ENCODE measurements around the gene ETF1.
A peak's percentile ranks its signal among the peaks of the same experiment; 100 is the strongest.

Gene ETF1

DNA sequence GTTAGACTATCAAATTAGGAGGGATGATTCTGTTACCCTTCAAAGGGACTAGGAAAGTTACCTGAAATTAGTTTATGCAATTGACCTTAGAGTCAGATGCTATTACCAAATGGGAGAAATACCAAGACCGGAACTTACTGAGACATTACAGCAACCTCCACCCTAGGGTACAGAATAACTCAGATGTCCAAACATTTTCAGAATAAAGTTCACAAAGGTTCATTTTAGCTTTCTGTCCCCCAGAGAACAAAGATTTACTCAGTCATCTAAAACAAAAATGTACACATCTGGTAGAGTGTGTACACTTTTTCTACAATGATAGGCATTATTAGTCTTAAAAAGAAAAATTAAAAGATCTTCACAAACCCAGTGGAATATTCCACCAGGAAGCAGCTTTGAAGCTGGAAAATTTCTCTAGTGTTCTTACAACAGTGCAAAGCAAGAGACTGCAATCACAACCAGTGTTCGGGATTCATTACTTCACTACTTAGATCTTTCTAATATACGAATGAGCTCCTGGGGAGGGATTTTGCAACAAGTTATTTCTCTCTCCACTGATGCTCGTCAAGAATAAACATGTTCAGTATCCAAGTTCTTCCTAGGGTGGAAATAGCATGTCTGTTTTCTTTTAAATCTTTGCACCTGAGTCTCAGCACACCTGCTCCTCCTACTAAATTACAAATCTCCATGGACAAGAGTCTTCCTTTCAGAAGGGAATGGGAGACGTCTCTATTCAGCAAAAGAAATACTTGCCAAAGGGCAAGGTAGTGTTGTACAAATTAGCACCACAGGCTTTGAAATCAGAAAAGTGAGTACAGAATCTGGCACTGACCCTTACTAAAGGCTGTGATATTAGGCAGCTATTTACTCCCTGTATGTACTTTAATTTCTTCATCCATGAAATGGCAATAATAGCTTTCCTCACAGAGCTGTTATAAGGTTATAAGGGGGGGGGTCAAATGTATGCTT, 8.8 kb downstream of the ETF1 start:
- Histone ChIP-seq H3K27me3 (ENCODE audit: insufficient read depth, poor library complexity, severe bottlenecking) (no peaks in the 10 kb centered on the region), H3K4me3 (ENCODE audit: severe bottlenecking) (no peak overlapping the region), H3K36me3 (ENCODE audit: low read depth) (peaks cover 79% of the 10 kb centered on the region), H3K4me1 (ENCODE audit: insufficient read depth, poor library complexity, severe bottlenecking) (peaks cover 9% of the 10 kb centered on the region), H3K9me3 (ENCODE audit: severe bottlenecking) (no peaks in the 10 kb centered on the region), H3K27ac (ENCODE audit: poor library complexity, severe bottlenecking) (no peak overlapping the region)
- TF ChIP-seq, protein P1, sequence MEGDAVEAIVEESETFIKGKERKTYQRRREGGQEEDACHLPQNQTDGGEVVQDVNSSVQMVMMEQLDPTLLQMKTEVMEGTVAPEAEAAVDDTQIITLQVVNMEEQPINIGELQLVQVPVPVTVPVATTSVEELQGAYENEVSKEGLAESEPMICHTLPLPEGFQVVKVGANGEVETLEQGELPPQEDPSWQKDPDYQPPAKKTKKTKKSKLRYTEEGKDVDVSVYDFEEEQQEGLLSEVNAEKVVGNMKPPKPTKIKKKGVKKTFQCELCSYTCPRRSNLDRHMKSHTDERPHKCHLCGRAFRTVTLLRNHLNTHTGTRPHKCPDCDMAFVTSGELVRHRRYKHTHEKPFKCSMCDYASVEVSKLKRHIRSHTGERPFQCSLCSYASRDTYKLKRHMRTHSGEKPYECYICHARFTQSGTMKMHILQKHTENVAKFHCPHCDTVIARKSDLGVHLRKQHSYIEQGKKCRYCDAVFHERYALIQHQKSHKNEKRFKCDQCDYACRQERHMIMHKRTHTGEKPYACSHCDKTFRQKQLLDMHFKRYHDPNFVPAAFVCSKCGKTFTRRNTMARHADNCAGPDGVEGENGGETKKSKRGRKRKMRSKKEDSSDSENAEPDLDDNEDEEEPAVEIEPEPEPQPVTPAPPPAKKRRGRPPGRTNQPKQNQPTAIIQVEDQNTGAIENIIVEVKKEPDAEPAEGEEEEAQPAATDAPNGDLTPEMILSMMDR (IDR thresholded peaks at IDR 0.05; ENCODE audit: poor library complexity, severe bottlenecking): no peak
- DNase-seq (ENCODE audit: low spot score) (no peak), ATAC-seq (ENCODE audit: low read depth) (no peak)

GRCh38 chr5:138529812-138530211, 13.2 kb downstream of the ETF1 start:
- H3K27ac ChIP-seq (ENCODE audit: poor library complexity, severe bottlenecking): no peak overlapping the region
- DNase-seq (ENCODE audit: low spot score): no peak

GRCh38 chr5:138528744-138529469, 14.1 kb downstream of the ETF1 start:
- H3K9me3 ChIP-seq (ENCODE audit: severe bottlenecking): no peaks in the 10 kb centered on the region
- DNase-seq (ENCODE audit: low spot score) (no peak), ATAC-seq (ENCODE audit: low read depth) (no peak)
- H3K4me3 ChIP-seq (ENCODE audit: severe bottlenecking): no peak overlapping the region
- peak overlapping the region; percentile 20 for H3K27ac ChIP-seq (ENCODE audit: poor library complexity, severe bottlenecking)
- no peaks in the 10 kb centered on the region for H3K27me3 ChIP-seq (ENCODE audit: insufficient read depth, poor library complexity, severe bottlenecking)
- H3K36me3 ChIP-seq (ENCODE audit: low read depth): peaks cover 77% of the 10 kb centered on the region
- peaks cover 20% of the 10 kb centered on the region for H3K4me1 ChIP-seq (ENCODE audit: insufficient read depth, poor library complexity, severe bottlenecking)
- TF ChIP-seq, protein P1 (IDR thresholded peaks at IDR 0.05; ENCODE audit: poor library complexity, severe bottlenecking): no peak

More at GRCh38 chr5:138529812-138530211, 13.2 kb downstream of the ETF1 start:
- no peak overlapping the region for H3K4me3 ChIP-seq (ENCODE audit: severe bottlenecking)
- H3K9me3 ChIP-seq (ENCODE audit: severe bottlenecking): no peaks in the 10 kb centered on the region
- TF ChIP-seq, protein P1 (IDR thresholded peaks at IDR 0.05; ENCODE audit: poor library complexity, severe bottlenecking): no peak
- H3K27me3 ChIP-seq (ENCODE audit: insufficient read depth, poor library complexity, severe bottlenecking): no peaks in the 10 kb centered on the region
- ATAC-seq (ENCODE audit: low read depth): no peak
- peaks cover 83% of the 10 kb centered on the region for H3K36me3 ChIP-seq (ENCODE audit: low read depth)
- peaks cover 20% of the 10 kb centered on the region for H3K4me1 ChIP-seq (ENCODE audit: insufficient read depth, poor library complexity, severe bottlenecking)

DNA sequence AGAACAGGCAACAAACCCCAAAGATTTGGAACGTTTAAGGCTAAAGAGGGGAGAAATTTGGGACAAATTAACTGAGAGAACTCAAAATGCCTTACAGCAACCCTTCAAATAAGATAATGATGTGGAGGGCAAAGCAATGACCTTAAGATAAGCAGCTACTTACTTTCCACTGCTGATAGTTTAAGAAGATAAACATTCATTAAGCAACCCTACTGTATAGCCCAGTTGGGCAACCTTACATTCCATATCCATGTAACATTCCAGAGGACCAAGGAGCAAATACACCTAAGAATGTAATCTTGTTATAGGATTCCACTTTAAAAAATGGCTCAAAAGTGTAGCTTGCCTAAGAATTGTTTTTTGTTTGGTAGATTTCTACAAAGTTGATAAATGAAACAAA, 14.8 kb downstream of the ETF1 start:
- ATAC-seq (ENCODE audit: low read depth): peak; percentile 83

More for the DNA sequence above, 14.8 kb downstream of the ETF1 start:
- H3K36me3 ChIP-seq (ENCODE audit: low read depth): peaks cover 77% of the 10 kb centered on the region
- H3K27ac ChIP-seq (ENCODE audit: poor library complexity, severe bottlenecking): peak overlapping the region; percentile 20
- DNase-seq (ENCODE audit: low spot score): no peak
- H3K9me3 ChIP-seq (ENCODE audit: severe bottlenecking): no peaks in the 10 kb centered on the region
- H3K4me3 ChIP-seq (ENCODE audit: severe bottlenecking): no peak overlapping the region
- H3K27me3 ChIP-seq (ENCODE audit: insufficient read depth, poor library complexity, severe bottlenecking): no peaks in the 10 kb centered on the region
- peaks cover 20% of the 10 kb centered on the region for H3K4me1 ChIP-seq (ENCODE audit: insufficient read depth, poor library complexity, severe bottlenecking)
- TF ChIP-seq, protein P1 (IDR thresholded peaks at IDR 0.05; ENCODE audit: poor library complexity, severe bottlenecking): no peak

All from RWPE2 (cell line).